AG04449 (cell line): ENCODE results near the gene CYYR1.

ENCODE experiments used
- CTCF ChIA-PET: fragments of 350-600 bp; formaldehyde crosslinking; extraction: SDS; loops from one replicate; lab custom pipeline; 2021; ENCODE audit warnings: antibody characterized with exemption; lab: Yijun Ruan, JAX
- POLR2A ChIA-PET: fragments of 400-600, 350-600 bp; formaldehyde crosslinking; extraction: SDS; loops from one replicate; lab custom pipeline; 2020; ENCODE audit warnings: antibody characterized with exemption, inconsistent platforms; lab: Yijun Ruan, JAX
- DNase-seq: peaks from one replicate; pipeline ENCODE4 v3.0.0-alpha.2; 2010; ENCODE audit warnings: low read depth, low spot score
- H3K4me3 ChIP-seq: 2 replicates; pipeline ENCODE4 v1.5.1; 2011; ENCODE audit warnings: low read depth, mild to moderate bottlenecking, control low read depth, low read length
- CTCF ChIP-seq: IDR thresholded peaks from one replicate; pipeline ENCODE4 v1.5.1; 2011; ENCODE audit warnings: mild to moderate bottlenecking, moderate library complexity, low read length, control low read depth, inconsistent platforms; ENCODE audit not compliant: insufficient read depth; ENCODE audit errors: missing control alignments

CYYR1 gene

GRCh38 chr21:26546446-26547097 is 26.5 kb downstream of the CYYR1 start:
- CTCF ChIA-PET: no interaction called here

GRCh38 chr21:26544201-26544775 is 28.8 kb downstream of the CYYR1 start:
- POLR2A ChIA-PET: no interaction called here
- no peak for DNase-seq
- no peak overlapping the region for H3K4me3 ChIP-seq
- CTCF ChIA-PET: no interaction called here
- no peak for TF ChIP-seq CTCF

More at GRCh38 chr21:26546446-26547097, 26.5 kb downstream of the CYYR1 start:
- no peak for TF ChIP-seq CTCF
- no peak for DNase-seq
- H3K4me3 ChIP-seq: no peak overlapping the region
- POLR2A ChIA-PET: no interaction called here

GRCh38 chr21:26540651-26541050 is 32.4 kb downstream of the CYYR1 start:
- POLR2A ChIA-PET: no interaction called here
- TF ChIP-seq CTCF: no peak
- DNase-seq: no peak
- H3K4me3 ChIP-seq: no peak overlapping the region
- CTCF ChIA-PET: no interaction called here

- POLR2A ChIA-PET: no interaction called here
- no peak overlapping the region for H3K4me3 ChIP-seq
- CTCF ChIA-PET: no interaction called here
- TF ChIP-seq CTCF: no peak
- no peak for DNase-seq
These were observed 33.5 kb downstream of the CYYR1 start for GRCh38 chr21:26539566-26539965.

- POLR2A ChIA-PET: no interaction called here
These were observed 38.6 kb downstream of the CYYR1 start for GRCh38 chr21:26534517-26534916.

More at GRCh38 chr21:26534517-26534916, 38.6 kb downstream of the CYYR1 start:
- no peak overlapping the region for H3K4me3 ChIP-seq
- CTCF ChIA-PET: no interaction called here
- no peak for TF ChIP-seq CTCF
- no peak for DNase-seq
